SIG-M5 treated with dmso at 0.1 percent for 504 hours (cell line): ENCODE measurements around the gene CXCR5.
A peak's percentile ranks its signal among the peaks of the same experiment; 100 is the strongest.

ENCODE experiments used
- DNase-seq: peaks from one replicate; lab custom pipeline; 2025; ENCODE audit not compliant: unreplicated experiment; lab: John Stamatoyannopoulos, UW

The CXCR5 gene

DNA sequence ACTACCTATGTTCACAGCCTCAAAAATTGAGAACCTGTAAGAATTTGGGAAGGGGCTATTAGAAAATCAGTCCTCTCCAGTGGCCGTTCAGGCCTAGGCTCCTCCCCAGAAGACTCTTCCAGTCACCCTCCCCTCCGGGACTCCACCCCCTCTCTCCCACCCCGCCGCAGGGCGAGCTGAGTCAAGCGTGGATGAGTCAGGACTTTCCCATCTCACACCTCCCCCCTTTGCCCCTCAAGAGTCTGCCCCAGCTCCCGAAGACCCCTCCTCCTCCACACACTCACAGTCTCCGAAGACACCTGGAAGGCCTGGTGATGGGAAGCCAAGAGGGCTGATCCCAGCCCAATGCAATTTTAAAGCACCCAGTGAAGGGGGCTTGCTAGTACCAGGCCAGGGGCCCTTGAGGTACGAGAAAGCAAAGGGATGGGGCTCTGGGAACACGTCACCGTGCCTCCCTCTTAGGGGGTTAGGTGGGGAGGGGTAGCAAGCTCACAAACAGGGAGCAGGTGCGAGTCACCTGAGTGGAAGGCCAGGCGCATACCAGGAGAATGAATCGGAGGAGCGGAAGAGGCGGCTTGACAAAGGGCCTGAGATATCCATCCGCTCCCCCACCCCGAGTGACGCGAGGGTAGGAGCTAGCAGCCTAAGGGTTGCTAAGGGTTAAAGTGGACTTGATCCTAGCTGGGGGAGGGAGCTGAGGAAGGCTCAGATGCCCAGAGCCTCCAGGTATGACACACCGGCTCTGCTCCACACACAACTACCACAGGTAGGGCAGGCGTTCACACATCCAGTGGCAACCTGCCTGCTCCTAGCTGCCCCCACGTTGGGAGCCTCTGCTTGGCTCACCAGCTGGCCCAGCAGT lies 28.4 kb downstream of the CXCR5 start:
- DNase-seq, result peak; percentile 81

DNA sequence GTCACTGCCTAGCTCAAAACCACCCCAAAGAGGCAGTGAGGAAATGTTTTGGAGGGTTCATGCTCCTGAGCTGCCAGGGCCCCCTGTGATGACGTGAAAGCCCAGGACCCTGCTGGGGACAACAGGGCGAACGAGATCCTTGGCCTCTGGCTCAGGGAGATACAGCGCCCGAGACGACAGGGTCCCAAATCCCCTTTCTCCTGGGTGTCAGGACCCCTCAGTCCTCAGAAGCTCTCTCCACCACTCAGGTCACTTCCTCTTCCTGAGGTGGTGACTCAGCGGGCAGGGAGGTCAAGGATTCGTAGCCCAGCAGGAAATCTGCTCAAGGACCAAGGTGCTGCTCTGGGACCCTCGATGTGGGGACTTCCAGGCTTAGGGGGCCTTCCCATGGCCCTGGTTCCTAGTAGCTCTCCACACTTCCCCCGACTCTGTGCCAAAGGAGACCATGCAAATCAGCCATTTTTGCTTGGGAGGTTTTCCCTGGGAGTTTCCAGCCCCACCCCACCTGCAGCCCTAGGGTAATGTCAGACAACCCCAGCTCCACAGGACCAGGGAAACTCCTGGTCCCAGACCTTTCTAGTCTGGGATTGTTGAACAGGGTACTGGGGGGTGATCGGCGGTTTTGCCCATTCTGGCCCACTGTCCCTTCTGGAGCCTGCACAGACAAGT lies 29.2 kb downstream of the CXCR5 start:
- DNase-seq, result no peak

DNA sequence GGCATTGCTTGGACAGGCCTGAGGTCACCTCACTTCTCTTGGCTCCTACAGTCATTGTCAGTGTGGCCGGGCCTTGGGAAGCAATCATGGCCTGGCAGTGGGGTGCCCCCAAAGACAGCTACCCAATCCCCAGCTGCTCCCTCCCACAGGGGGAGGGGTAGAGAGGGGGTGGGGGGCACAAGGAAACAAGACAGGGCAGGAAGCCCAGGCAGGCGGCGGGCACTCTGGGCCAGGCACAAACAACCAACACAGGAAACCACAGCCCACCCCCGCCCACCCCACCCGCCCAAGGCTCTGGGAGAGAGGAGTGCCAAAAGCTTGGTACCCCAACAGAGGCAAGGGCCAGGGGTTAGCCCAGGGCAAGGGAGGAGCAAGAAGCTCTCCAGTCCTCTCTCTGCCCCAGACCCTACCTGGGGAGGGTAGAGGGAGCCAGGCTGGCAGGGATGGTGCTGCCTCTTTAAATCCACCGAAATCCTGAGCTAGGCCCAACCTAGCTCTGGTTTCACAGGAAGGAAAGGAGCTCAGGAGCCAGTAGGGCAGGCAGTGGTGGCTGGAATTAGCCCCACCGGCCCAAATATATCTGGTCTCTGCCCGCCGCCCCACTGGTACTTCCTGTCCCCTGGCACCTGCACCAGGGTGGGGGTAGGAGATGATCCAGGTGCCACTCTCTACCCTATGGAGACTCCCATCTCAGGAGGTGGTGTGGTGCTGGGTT lies 29.9 kb downstream of the CXCR5 start:
- no peak for DNase-seq

DNA sequence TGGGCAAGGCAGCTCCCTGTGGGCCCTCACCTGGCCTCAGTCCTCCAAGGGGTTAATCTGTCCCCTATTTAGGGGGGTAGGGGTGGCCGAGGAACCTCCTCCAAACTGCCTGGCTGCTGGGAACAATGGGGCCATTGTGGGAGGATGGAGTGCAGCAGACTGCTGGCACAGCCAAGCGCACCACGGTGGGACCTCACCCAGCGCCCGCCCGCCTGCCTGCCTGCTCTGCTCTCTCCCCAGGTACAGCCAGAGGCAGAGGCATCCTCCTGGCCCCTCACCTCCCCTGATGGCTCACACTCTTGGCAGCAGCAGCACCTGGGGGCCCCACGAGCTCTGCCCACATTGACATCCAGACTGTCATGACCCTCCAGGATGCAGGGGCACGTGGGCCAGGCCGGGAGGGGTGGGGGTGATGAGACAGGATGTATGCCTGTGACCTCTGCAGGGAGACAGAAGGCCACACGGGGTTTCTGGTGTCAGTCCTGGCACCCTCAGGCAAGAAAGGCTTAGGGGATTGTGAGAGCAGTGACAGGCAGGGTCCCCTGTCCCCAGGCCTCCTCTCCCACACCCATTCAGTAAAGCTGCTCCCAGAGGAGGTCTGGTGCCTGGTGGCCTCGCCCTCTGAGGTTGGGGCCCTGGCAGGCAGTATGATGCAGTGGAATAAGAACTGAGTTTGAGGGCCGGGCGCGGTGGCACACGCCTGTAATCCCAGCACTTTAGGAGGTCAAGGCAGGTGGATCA lies 30.7 kb downstream of the CXCR5 start:
- DNase-seq, result no peak

DNA sequence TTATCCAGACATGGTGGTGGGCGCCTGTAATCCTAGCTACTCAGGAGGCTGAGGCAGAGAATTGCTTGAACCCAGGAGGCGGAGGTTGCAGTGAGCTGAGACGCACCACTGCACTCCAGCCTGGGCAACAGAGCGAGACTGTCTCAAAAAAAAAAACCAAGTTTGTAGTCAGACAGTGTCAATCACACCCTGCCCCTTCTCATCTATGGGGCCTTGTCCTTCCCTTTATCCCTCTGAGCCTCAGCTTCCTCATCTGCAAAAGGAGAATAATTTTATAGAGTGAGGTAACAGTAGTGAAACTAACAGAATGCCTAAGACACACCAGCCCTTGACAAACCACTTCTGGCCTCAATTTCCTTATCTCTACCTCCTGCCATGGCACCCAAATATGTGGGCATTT lies 31.3 kb downstream of the CXCR5 start:
- DNase-seq, result peak; percentile 64

DNA sequence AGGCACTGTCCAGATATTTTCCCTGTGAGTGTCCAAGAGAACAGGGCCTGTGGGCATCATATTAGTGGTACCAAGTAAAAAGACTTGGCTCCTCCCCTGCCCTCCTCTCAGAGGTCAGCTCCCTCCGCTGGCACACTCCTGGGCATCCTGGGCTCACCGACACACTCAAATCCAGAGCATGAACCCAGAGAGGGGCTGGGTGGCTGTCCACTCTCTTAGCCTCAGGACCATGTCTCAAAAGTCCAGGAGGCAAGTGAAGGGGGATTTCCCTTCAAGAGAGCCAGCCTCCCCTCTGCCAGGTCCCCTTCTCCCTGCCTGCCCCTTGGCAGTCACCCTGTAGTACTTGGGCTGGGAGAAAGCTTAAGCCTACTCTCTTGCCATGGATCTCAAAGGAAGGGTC lies 31.7 kb downstream of the CXCR5 start:
- no peak for DNase-seq

DNA sequence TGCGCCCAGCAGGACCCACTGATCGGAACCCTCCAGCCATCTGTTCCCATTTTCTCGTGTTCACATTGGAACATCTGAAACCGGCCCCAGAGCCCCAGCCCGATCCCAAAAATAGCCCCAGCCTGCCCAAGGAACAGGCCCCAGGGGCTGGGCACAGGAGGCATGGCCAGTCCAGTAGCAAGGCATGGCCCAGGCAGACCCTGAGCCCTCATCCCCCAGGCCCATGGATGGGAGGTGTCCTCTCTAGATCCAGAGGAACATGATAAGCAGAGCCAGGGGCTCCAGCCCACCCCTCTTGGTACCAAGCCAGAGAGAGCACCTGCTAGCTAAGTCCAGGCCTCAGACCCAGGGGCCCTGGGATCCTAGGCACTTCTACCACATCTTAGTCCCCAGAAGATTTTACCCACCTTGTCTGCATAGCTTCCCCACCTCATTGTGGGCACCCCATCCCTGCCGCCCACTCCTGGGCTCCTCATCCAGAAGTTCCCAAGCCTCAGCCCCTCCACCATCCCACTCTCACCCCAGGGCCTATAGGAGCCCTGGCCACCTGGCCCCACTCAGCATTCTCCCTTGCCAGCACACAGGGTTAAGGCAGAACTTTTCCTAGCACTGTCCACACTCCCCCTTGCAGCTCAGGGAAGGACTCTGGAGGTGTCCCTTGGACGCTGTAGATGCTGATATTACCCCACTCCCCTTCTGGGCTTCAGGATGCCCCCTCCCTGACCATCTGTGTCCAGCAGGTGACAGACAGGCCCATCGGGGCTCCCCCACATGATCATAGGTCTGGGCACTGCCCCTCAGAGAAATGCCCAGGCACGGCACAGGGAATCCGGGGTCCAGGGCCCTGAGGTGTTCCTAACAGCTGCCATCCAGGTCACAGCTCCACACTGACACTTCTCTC lies 32.5 kb downstream of the CXCR5 start:
- no peak for DNase-seq

DNA sequence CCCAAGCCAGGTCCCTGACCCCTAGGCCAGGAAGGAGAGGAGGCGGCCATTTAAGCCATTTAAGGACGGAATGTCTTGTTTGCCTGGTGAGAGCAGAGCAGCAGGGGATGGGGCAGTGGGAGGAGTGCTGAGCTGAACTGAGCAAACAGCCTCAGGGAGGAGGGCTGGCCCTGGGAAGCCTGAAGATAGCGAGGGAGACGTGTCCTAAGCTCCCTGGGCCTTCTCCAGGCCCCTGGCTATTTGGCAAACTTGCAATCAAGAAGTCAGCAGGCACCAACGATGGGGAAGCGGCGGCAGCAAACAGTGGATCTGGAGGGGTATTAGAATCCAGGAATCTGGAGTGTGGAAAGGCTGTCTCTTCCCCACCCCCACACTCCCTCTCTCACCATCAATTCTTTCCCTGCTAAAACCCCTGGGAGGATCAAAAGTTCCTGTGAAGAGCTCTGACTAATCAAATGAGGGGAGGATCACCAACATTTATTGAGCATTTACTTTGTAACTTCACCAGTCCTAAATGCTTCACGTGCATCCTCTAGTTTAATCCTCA lies 33.2 kb downstream of the CXCR5 start:
- peak; percentile 62 for DNase-seq

DNA sequence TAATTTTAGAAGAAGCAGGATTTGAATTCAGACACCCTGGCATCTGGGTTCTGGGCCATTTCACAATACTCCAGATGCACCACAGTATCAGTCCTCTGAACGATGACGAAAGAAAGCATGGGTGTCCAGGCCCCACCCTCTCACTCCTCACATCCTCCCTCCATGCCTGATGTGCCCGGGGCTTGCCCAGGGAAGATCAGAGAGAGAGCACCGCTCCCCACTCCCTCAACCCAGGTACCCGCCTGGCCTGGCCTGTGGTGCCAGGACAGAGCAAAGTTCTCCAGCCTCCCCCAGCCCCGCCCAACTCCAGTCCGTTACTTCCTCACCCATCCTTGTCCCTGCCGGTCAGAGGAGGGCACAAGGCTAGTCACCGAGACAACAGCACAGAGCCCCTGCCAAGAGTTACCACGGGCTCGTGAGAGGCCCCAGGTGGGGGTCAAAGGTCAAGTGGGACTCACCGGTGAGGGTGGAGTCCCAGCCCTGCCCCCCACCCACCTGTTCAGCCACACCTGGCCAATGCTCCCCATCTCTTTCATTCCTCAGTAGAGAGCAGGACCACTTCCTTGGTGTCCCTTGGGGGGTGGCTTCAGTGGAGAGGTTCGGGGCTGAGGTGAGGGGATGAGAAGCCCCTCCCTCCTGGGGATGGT lies 33.9 kb downstream of the CXCR5 start:
- DNase-seq, result peak; percentile 86

DNA sequence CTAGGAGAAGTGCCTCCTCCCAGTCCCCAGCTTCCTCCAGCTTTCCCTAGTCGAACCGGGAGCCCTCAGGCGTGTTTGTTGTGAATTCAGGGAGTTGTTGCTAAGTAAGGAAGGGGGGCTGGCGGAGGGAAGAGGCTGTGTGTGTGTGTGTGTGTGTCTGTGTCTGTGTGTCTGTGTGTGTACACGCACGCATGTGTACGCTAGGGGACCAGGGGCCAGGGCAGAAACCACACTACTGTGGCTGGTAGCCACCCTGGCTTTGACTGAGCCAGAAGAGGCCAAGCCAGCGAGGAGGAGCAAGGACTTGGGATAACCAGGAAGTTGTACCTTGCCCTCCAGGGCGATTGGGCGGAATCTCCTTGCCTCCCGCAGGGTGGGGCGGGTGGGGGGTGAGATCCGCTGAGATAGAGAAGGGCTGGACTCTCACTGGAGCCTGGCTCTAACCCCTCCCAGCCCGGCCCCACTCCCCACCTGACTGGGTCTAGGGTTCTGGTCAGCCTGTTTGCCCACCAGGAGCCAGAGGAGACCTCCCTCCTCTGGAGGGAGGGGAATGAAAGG lies 34.5 kb downstream of the CXCR5 start:
- DNase-seq, result peak; percentile 73

DNA sequence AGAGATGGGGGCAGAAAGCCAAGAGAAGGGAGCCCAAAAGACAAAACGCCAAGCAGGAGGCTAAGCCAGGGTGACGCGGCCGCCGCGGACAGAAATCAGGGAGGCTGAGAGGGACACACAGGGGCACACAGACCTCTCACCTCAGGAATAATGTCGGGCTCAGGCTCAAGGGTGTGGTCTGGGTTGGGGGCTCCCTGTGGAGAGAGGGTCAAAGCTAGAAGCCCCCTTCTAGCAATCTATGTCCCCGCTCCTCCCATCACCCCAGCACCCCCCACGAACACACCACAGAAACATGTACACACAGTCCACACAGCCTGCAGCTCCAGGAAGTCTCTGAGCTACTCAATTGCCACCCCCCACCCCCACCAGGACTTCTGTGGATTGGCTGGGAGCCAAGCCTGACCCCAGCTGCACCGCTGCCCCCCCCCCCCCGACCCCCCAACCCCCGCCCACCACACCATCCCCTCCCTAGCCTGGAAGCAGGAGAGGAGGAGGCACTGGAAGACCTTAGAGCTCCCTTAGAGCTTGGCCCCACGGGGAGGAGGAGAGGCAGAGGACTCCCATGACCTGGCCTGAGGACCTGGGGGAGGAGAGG lies 35.1 kb downstream of the CXCR5 start:
- peak; percentile 16 for DNase-seq

DNA sequence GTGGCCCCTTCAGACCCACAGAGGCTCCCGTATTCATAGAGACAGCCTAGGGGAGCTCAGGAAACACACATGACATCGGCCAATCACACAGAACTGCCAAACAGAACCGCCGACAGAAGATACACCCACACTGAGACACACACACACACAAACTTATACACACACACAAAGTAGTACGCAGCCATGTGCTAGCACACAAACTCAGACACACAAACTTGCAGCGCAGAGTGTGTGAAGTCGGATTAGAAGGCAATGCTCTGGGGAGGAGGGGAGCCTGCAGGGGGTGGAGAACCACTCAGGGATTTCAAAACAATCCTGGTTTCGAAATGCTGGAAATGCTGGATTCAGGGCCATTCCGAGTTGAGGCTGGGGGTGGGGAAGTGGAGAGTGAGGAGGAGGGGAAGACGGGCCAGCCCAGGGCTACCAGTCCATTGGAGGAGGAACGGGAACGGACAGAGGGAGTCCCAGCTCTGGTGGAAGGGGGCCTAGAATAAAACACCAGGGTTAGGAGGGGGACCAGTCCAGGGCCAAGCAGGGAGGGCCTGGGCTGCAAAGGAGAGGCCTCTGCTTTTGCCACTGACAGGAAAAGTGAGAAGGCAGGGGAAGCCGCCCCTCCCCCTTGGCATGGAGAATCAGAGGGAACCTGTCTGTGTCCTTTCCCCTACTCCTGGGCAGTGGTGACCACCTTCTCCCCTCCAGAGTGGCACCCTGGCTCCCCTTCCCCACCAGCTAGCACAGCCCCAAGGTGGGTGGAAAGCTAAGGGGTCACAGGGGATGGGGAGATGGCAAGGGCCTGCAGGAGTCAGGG lies 37.6 kb downstream of the CXCR5 start:
- peak; percentile 22 for DNase-seq

DNA sequence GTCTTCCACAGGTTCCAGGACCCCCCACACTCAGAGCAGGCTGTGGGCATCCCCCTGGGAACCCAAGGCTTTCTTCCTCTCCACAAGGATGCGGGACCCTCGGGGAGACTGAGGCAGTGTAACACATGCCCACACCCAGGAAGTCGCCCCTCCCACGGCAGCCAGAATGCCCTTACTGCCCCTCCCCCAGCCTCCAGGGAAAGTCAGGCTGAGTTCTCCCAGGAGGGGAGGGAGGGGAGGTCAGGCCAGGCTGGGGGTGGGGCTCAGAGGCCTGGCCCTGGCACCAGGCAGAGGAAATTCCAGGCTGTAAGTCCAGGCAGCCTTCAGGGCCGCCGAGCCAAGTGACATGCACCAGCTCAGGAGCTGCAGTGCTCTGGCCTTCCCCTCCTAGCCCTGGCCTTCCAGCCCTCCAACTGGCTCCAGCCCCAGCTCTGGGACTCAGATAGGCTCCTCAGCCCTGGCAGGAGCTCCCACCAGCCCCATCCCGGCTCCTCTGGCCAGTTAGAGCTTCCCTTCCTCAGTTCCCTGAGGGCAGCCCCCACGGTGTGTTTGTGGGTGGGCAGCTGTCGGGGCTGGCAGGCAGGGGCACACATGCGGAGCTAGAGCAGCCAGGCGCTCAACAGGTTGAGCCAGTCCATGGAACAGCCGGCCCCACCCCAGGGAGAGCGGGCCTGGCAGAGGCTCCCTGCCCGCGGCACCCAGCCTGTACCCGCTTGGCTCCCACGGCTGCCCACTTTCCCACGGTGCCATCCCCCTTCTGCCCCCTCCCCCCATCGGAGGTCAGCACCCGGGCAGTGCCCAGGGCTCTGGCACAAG lies 38.4 kb downstream of the CXCR5 start:
- DNase-seq, result peak; percentile 34

DNA sequence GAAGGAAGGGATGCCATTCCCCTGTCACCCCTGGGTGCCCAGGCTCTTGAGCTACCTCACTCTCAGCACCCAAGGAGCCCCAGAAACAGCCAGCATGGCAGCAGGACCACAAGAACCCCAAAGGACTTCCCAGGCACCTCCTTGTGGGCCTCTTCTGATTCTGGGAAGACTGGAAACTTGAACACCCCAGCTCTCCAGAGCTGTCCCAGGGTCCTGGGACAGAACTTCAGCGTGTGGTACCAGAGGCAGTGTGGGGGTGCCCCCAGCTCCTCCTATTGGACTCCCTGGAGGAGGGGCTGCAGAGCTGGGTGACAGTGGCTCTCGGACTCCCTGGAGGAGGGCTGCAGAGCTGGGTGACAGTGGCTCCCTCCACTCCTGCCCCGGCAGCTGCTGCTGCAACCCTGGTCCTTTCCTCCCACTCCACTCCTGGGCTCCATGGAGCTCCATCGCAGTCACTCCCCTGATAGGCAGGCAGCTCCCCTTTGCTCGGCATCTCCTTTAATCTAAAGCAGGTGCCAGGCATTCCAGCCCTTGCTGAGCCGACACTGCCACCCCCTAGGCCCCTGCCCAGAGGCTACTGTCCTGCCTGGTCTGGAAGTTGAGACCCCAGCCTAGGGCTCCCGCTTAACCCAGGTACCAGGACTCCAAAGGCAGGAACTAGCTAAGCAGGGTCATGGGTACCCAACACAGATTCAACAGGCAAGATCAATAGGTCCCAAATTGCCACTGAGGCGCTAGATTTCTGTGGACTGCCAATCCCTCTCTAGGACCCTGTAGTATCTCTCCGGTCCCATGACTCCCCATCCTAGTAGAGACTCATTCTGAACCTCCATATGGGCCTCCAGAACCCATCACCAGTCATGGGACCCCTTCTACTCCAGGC lies 39.3 kb downstream of the CXCR5 start:
- no peak for DNase-seq

DNA sequence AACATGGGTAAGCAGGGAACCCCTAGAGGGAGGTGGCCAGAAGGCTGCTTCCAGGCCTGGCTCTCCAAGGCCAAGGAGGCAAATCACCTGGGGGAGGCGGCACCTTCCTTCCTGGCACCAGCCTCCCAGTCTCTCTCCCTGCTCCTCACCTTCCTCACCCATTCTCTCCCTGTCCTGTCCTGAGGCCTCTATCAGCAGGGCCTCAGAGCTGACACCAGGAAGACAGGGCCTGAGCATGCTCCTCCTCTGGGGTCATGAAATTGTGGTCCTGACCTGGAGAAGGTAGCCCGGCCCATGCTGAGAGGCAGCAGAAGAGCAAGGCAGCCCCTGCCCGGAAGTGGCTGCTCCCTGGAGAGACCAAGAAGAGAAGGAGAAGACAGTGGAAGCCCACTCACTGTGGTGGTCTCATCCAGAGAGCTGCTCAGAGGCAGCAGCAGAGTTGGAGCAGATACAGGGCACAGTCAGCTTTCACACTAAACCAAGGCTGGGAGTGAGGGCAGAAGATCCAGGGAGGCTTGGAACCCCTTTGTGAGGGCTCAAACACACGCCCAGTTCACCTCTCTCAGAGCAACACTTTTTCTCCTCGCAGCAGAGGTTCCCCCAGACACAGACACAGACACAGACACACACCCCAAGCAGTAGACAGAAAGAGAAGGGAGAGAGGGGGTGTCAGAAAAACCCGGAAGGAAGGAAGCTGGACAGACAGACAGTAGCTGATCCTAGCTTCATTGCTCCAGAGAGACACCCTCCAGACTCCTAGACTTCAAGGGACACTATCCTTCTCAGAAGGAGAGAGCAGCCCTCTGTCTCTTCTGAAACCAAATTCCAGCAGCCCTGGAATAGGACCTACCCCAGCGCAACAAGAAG lies 40.3 kb downstream of the CXCR5 start:
- peak; percentile 29 for DNase-seq
